B cell (primary cell): Measurements from ENCODE around the gene LTB.

Experiments used
- CTCF ChIP-seq: fragments of 200-600 bp; IDR thresholded peaks from one replicate; pipeline ENCODE4 v1.8.0; 2022; ENCODE audit warnings: antibody characterized with exemption, mild to moderate bottlenecking
- EZH2 ChIP-seq: IDR thresholded peaks from 2 replicates; pipeline ENCODE4 v1.6.1; 2012; ENCODE audit warnings: borderline replicate concordance, low read depth, mild to moderate bottlenecking, moderate library complexity, low read length; ENCODE audit not compliant: insufficient read depth, poor library complexity, severe bottlenecking

DNA sequence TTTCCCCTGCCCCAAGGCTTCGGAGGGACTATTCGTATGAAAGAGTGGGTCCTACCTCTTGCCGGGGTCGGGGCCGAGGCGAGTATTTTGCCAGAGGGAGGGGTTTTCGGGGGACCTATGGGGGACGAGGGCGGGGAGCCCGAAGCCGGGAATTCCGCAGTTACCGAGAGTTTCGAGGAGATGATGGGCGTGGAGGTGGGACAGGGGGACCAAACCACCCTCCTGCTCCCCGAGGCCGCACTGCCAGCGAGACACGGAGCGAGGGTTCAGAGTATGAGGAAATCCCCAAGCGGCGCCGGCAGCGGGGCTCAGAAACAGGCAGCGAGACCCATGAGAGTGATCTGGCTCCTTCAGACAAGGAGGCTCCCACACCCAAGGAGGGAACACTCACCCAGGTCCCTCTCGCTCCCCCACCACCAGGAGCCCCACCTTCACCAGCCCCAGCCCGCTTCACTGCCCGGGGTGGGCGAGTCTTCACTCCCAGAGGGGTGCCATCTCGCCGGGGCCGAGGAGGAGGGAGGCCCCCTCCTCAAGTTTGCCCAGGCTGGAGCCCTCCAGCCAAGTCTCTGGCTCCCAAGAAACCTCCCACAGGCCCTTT is 49.6 kb upstream of the LTB start:
- TF ChIP-seq CTCF: no peak
- no peak for TF ChIP-seq EZH2
